Adrenal gland (tissue), 19 donors: Measurements from ENCODE around the gene REG1B. TPM values are rescaled to one million over a fixed set of nuclear protein-coding genes. Genes with fewer than 3 reads are reported as not detected.

Source experiments
- DNase-seq, 7 donors: peaks; one replicate each; pipeline ENCODE4 v3.0.0-alpha.2; 2019 to 2020
- H3K27ac ChIP-seq, 5 donors: fragments of 200-600 bp; sonication (generic) in 4 of 5; 1 replicate in 3 of 5; 2 replicates in 2 of 5; pipeline versions ENCODE4 v1.5.1 to v1.8.0; 2016 to 2020; ENCODE audit warnings: mild to moderate bottlenecking in 1 of 5
- H3K27me3 ChIP-seq: fragments of 200-600 bp; 2 replicates; pipeline ENCODE4 v1.8.0; 2021
- H3K36me3 ChIP-seq, 2 donors: fragments of 200-600 bp; replicated peaks in 1 of 2; 1 replicate in 1 of 2; 2 replicates in 1 of 2; pipeline versions ENCODE4 v1.5.1 to v1.8.0; 2018 to 2022
- H3K4me1 ChIP-seq, 2 donors: fragments of 200-600 bp; replicated peaks in 1 of 2; 1 replicate in 1 of 2; 2 replicates in 1 of 2; pipeline versions ENCODE4 v1.5.1 to v1.8.0; 2018 to 2021
- H3K4me3 ChIP-seq, 4 donors: fragments of 200-600 bp; sonication (generic) in 3 of 4; one replicate each; pipeline ENCODE4 v1.5.1; 2016 to 2018
- H3K9me3 ChIP-seq, 3 donors: fragments of 200-600 bp; sonication (generic) in 1 of 3; replicated peaks in 1 of 3; 1 replicate in 2 of 3; 2 replicates in 1 of 3; pipeline versions ENCODE4 v1.5.1 to v1.8.0; 2016 to 2021
- POLR2A ChIP-seq, 2 donors: fragments of 450-650 bp; IDR thresholded peaks; one replicate each; pipeline ENCODE4 v1.6.1; 2017; ENCODE audit warnings: antibody characterized with exemption in 2 of 2, mild to moderate bottlenecking in 2 of 2, moderate library complexity in 1 of 2
- WGBS, 4 donors: extraction: QIAGEN DNeasy Blood & Tissue Kit in 2 of 4; methylation state at CpG; one replicate each; pipeline versions ENCODE4 v1.1.5 to v1.1.7; 2013 to 2017; 5-methylcytosine and 5-hydroxymethylcytosine counted together
- intact Hi-C, 2 donors: fragments of 100-400 bp; cut with DNase I; formaldehyde crosslinking; loops; one replicate each; pipeline versions ENCODE4 v1.14.1 to v1.15.0; 2022 to 2023
- long read RNA-seq, 10 donors: library from polyadenylated mRNA in 3 of 10; unstranded in 2 of 10; stranded (forward) in 1 of 10; transcript quantifications; one replicate each; pipeline ENCODE4 v2.0.0 and lab custom pipeline, GENCODE V29; 2021 to 2026
- polyA plus RNA-seq, 3 donors: library from polyadenylated mRNA; stranded (reverse); fragments of 200-250 nt in 2 of 3; fragments of 350-450 nt in 1 of 3; fragmentation: Illumina TruSeq in 1 of 3; extraction: RNeasy Lipid Tissue Mini Kit (QIAGEN cat#74804) in 1 of 3; gene quantifications; one replicate each; pipeline ENCODE4 v1.2.3, GENCODE V29; 2013 to 2014
- total RNA-seq, 9 donors: library from RNA; depleted of rRNA in 4 of 9; stranded (reverse); fragments of >200 nt in 4 of 9; fragments of 120-200 nt in 1 of 9; fragmentation: NEBNext Ultra II Directional in 1 of 9; extraction: Animal tissue kit (Norgen Biotek cat#: 25700) in 1 of 9; gene quantifications; one replicate each; pipeline versions ENCODE4 v1.1.0 to v1.2.4, GENCODE V29; 2013 to 2023
- TF ChIP-seq, protein P1 (sequence below), 6 experiments: fragments of 450-650 bp in 4 of 6; fragments of 200-600 bp in 2 of 6; sonication (generic) in 1 of 6; IDR thresholded peaks; 1 replicate in 5 of 6; 2 replicates in 1 of 6; pipeline versions ENCODE4 v1.5.1 to v1.8.0; 2016 to 2021; ENCODE audit warnings: antibody characterized with exemption in 6 of 6, mild to moderate bottlenecking in 2 of 6, moderate library complexity in 1 of 6
- donor health status: healthy with polysubstance abuse.
- donor health status: Bipolar disorder and iron deficiency.
- donor health status: DM: yes; HTN: yes; CAD: no.
- donor health status: DM: no; HTN: no; CAD: no.
- donor health status: DM: no; HTN: no; CAD: no.
- donor health status: DM: yes; HTN: yes; CAD: no.

Gene REG1B
- total RNA-seq: 1 to 10 TPM in 2 of 9 donors, not detected in 7; 2.6 TPM
- polyA plus RNA-seq: 1 to 10 TPM in 2 of 3 donors, not detected in 1; 1.4 to 5.1 TPM
- long read RNA-seq, donor 1: 0 reads
- long read RNA-seq, donor 2: 0 reads
- long read RNA-seq, donor 3: 0 reads
- long read RNA-seq, donor 4: 0 reads
- long read RNA-seq, donor 5: 0 reads
- long read RNA-seq, donor 6: 0 reads
- long read RNA-seq, donor 7: 0 reads
- long read RNA-seq, donor 8: 0 reads
- long read RNA-seq, donor 9: 0 reads
- long read RNA-seq, donor 10: 0 reads

GRCh38 chr2:79087785-79088364 is at the start of gene REG1B:
Gene REG1B, minus strand, starts transcription at chr2:79087993. Its CDS starts 381 bp downstream, at chr2:79087612.
- no peak for TF ChIP-seq POLR2A (IDR thresholded peaks at IDR 0.05)
- TF ChIP-seq, protein P1, sequence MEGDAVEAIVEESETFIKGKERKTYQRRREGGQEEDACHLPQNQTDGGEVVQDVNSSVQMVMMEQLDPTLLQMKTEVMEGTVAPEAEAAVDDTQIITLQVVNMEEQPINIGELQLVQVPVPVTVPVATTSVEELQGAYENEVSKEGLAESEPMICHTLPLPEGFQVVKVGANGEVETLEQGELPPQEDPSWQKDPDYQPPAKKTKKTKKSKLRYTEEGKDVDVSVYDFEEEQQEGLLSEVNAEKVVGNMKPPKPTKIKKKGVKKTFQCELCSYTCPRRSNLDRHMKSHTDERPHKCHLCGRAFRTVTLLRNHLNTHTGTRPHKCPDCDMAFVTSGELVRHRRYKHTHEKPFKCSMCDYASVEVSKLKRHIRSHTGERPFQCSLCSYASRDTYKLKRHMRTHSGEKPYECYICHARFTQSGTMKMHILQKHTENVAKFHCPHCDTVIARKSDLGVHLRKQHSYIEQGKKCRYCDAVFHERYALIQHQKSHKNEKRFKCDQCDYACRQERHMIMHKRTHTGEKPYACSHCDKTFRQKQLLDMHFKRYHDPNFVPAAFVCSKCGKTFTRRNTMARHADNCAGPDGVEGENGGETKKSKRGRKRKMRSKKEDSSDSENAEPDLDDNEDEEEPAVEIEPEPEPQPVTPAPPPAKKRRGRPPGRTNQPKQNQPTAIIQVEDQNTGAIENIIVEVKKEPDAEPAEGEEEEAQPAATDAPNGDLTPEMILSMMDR (IDR thresholded peaks at IDR 0.05): no peak
- Histone ChIP-seq H3K4me3 (no peak within 1 kb of the TSS), H3K9me3 (no peaks in the 10 kb centered on the region), H3K27me3 (no peaks in the 10 kb centered on the region), H3K27ac (no peak within 1 kb of the TSS), H3K4me1 (no peaks in the 10 kb centered on the region), H3K36me3 (no peaks in the 10 kb centered on the region)
- no peak for DNase-seq
- WGBS, 4 donors: 56 to 78% (median 61%) methylated on average over 2 of the region's 2 CpGs
- intact Hi-C loops: no loop called here

DNA sequence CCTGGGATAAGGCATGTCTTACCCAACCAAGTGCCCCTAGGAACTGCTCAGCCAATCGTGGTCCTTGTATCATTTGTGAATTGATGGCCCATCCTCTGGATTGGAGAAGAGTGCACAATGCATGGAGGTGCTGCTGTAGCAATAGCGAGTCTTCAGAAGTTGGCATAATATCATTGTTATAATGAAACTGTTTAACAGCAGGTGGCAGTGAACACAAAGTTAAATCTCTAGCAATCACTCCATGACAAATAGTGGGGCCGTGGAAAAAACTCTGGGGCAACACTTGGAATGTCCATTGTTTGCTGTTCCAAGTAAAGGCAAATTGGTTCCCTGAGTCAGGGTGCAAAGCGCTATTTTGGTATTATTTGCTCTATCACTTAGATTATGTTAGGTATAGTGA is 43.9 kb upstream of the REG1B start:
- no peaks in the 10 kb centered on the region for H3K36me3 ChIP-seq
- H3K4me3 ChIP-seq: no peak overlapping the region
- no peak for DNase-seq
- 61 to 81% (median 70%) methylated on average over 4 of the region's 4 CpGs for WGBS, 4 donors
- no peaks in the 10 kb centered on the region for H3K27me3 ChIP-seq
- intact Hi-C loops: no loop called here
- no peak overlapping the region for H3K27ac ChIP-seq
- no peaks in the 10 kb centered on the region for H3K9me3 ChIP-seq
- TF ChIP-seq POLR2A (IDR thresholded peaks at IDR 0.05): no peak
- TF ChIP-seq, protein P1 (IDR thresholded peaks at IDR 0.05): no peak
- no peaks in the 10 kb centered on the region for H3K4me1 ChIP-seq

GRCh38 chr2:79129804-79130203 is 42.0 kb upstream of the REG1B start:
- H3K4me3 ChIP-seq: no peak overlapping the region
- no peaks in the 10 kb centered on the region for H3K27me3 ChIP-seq
- no peak overlapping the region for H3K27ac ChIP-seq
- H3K9me3 ChIP-seq: no peaks in the 10 kb centered on the region
- no peaks in the 10 kb centered on the region for H3K36me3 ChIP-seq
- no peak for DNase-seq
- TF ChIP-seq, protein P1 (IDR thresholded peaks at IDR 0.05): no peak
- TF ChIP-seq POLR2A (IDR thresholded peaks at IDR 0.05): no peak
- H3K4me1 ChIP-seq: no peaks in the 10 kb centered on the region
- intact Hi-C loops: no loop called here

DNA sequence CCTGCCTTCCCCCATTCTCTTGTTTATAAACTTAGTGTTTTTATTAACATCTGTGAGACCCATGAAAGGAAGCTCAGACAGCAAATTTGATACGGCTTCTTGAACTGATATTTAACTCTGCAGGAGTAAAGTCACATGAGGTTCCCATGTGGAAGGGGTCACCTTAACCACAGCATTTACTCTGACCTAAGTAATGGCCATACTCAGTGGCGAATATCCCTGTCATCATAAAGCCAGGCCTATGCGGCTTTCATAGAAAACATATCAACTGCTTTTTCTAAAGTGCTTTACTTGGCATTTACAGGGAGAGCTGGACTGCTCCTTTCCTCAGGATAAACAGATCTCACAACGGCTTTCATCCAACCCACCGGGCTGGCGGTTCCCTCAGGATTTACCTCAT is 41.5 kb upstream of the REG1B start:
- H3K27me3 ChIP-seq: no peaks in the 10 kb centered on the region
- H3K4me1 ChIP-seq: no peaks in the 10 kb centered on the region
- TF ChIP-seq, protein P1 (IDR thresholded peaks at IDR 0.05): no peak
- no peak for TF ChIP-seq POLR2A (IDR thresholded peaks at IDR 0.05)
- intact Hi-C loops: no loop called here
- DNase-seq: no peak
- 71 to 75% (median 73%) methylated on average over 6 of the region's 6 CpGs for WGBS, 4 donors
- no peak overlapping the region for H3K4me3 ChIP-seq
- no peak overlapping the region for H3K27ac ChIP-seq
- no peaks in the 10 kb centered on the region for H3K36me3 ChIP-seq
- no peaks in the 10 kb centered on the region for H3K9me3 ChIP-seq
